HG02973 (cell line): ENCODE results near the gene PPM1D.
A peak's percentile ranks its signal among the peaks of the same experiment; 100 is the strongest.
"Not testable (repeated sequence)": the region's sequence is repeated elsewhere in the genome, so short reads cannot be mapped to it uniquely, and the experiment has no call there.

ENCODE experiments used
- ATAC-seq: cut with Tn5 transposase; IDR thresholded peaks from one replicate; pipeline ENCODE4 v1.9.1; 2021; ENCODE audit warnings: moderate library complexity; ENCODE audit not compliant: unreplicated experiment

Gene PPM1D

GRCh38 chr17:60599620-60600489 lies at the start of gene PPM1D:
Gene PPM1D (plus strand): TSS chr17:60600193. CDS start chr17:60600415, 222 bp downstream.
- peak; percentile 90 for ATAC-seq

DNA sequence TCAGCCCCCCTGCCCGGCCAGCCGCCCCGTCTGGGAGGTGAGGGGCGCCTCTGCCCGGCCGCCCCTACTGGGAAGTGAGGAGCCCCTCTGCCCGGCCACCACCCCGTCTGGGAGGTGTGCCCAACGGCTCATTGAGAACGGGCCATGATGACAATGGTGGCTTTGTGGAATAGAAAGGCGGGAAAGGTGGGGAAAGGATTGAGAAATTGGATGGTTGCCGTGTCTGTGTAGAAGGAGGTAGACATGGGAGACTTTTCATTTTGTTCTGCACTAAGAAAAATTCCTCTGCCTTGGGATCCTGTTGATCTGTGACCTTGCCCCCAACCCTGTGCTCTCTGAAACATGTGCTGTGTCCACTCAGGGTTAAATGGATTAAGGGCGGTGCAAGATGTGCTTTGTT lies 47.7 kb upstream of the PPM1D start:
- ATAC-seq: not testable (repeated sequence)

DNA sequence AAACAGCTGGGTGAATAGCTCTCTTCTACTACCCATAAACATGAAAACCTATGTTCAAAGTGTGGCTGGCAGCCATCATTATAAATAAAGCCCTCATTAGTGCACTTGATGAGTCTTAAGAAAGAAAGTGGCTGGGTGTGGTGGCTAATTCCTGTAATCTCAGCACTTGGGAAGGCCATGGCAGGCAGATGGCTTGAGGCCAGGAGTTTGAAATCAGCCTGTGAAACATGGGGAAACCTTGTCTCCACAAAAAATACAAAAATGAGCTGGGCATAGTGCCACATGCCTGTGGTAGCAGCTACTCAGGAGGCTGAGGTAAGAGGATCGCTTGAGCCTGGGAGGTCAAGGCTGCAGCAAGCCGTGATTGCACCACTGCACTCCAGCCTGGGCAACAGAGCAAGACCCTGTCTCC lies 45.6 kb upstream of the PPM1D start:
- ATAC-seq: no peak

DNA sequence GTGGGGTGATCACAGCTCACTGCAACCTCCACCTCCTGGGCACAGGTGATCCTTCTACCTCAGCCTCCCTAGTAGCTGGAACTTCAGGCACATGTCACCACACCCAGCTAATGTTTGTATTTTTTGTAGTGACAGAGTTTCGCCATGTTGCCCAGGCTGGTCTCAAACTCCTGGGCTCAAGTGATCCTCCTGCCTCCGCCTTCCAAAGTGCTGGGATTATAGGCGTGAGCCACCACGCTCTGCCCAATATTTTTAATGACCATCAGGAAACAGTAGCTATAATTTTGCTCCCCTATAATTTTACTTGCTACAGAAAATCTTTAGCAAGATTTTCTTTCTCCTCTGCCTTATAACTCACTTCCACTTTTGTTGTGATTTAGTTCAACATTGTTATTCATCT lies 44.2 kb upstream of the PPM1D start:
- ATAC-seq: no peak

DNA sequence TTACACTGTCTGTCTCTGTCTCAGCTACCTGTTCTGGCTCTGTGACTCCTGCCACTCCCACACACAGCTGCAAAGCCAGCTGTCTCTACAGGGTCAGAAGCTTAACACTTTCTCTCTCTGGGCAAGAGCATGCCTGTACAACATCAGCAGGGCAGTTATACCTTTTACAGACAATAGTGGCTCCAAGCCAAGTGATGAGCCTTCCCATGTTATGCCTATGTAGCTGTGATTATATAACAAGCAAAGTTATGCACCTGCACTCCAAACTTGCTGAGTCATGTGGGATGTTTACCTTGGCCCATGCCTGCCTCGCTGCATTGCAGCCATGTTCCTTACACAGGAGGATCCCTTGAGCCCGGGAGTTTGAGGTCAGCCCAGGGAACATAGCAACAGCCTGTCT lies 42.2 kb upstream of the PPM1D start:
- no peak for ATAC-seq

GRCh38 chr17:60559659-60559994 lies 40.4 kb upstream of the PPM1D start:
- no peak for ATAC-seq

DNA sequence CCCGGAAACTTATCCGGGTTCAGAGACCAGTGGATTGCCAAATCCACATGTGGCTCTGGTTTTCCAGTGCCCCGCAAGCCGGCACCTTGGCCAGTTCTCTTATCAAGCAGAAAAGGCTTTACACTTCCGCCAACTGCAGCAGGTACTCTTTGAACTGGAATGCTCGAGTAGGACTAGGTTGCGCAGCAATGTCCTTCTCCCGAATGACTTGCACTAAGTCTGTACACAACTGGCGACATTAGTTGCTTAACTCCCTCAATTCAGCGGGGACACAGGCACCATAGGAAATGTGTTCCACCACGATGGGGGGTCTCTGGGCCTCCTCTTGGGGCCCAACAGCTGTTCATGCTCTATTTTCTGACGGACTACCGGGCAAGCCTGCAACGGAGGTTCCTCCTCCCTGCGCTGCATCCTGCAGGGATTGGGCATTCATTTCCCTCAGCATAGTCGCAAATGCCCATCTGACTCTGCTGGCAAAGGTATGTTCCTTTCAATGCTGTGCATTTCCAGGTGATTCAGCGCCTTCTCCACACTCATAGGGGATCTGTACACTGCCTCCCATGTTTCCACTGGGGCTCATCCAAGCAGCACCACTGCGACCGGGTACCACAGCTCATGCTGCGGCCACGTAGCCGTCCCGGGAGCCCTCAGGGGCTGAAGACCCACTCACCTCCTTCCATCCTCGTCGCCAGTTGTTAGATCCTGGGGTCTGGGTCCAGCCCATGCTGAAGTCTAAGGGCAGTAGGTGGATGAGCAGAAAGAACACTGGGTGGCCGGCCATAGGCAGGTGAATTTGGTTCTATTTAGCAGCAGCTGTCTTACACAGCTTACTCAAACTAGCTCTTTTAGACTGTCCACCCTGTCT lies 39.8 kb upstream of the PPM1D start:
- no peak for ATAC-seq

DNA sequence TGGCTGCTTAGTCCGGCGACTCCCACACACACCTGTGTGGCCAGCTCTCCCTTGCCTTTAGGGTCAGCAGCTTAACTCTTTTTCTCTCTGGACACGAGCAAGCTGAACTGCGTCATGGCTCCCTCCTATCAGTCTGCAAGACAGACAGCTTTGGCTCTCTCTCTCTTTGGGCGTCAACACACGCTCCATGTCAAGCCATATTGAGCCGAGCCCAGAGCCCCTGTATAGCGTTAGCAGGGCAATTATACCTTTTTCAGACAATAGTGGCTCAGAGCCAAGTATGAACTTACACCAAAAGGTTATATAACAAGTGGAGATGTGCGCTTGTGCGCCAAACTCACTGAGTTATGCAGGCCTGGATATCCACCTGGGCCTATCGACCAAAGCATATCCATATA lies 39.1 kb upstream of the PPM1D start:
- ATAC-seq: no peak

- ATAC-seq: no peak
Observed at GRCh38 chr17:60562421-60562820, 37.6 kb upstream of the PPM1D start.

DNA sequence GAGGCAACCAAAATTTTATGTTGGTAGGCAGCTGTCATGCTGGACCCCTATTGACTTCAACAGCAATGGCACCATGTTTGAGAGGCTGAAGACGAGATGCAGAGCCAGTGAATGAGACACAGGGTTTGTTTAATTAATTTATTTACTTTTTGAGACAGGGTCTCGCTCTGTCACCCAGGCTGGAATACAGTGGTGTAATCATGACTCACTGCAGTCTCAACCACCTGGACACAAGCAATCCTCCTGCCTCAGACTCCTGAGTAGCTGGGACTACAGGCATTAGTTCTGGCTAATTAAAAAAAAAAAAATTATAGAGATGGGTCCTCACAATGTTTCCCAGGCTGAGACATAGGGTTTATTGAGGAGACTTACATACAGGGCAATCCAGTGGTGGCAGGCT lies 36.2 kb upstream of the PPM1D start:
- no peak for ATAC-seq

- ATAC-seq: no peak
Observed at GRCh38 chr17:60565233-60565632, 34.8 kb upstream of the PPM1D start.

- no peak for ATAC-seq
Observed at GRCh38 chr17:60573236-60574051, 26.5 kb upstream of the PPM1D start.

GRCh38 chr17:60577147-60577915 lies 22.7 kb upstream of the PPM1D start:
- no peak for ATAC-seq

GRCh38 chr17:60579090-60579489 lies 20.9 kb upstream of the PPM1D start:
- ATAC-seq: no peak

DNA sequence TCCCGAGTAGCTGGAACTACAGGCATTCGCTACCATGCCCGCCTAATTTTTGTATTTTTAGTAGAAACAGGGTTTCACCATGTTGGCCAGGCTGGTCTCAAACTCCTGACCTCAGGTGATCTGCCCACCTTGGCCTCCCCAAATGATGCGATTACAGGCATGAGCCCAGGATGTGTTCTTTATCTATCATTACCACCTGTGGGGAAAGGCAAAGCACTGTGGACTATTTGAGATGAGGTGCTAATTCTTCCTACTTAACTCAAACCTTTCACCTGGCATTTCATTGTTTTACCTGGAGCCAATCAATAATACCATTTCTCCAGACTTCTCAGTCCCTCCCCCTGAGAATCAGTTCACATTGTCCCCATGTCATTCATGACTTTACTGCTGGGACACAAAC lies 20.4 kb upstream of the PPM1D start:
- no peak for ATAC-seq

DNA sequence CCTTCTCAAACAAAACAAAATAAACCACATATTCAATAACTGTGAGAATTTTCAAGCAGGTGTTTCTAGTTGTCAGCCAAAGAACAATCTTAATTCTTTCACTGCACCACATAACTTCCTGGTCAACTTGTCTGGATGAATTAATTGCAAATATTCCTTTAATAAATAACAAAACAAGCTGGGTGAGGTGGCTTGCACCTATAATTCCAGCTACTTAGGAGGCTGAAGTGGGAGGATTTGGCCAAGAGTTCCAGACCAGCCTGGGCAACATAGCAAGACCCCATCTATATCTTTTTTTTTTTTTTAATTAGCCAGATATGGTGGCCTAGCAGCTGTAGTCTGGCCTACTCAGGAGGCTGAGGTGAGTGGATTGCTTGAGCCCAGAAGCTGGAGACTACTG lies 17.0 kb upstream of the PPM1D start:
- ATAC-seq: no peak

- ATAC-seq: no peak
Observed at GRCh38 chr17:60585887-60586286, 14.1 kb upstream of the PPM1D start.

GRCh38 chr17:60586288-60586974 lies 13.6 kb upstream of the PPM1D start:
- no peak for ATAC-seq

DNA sequence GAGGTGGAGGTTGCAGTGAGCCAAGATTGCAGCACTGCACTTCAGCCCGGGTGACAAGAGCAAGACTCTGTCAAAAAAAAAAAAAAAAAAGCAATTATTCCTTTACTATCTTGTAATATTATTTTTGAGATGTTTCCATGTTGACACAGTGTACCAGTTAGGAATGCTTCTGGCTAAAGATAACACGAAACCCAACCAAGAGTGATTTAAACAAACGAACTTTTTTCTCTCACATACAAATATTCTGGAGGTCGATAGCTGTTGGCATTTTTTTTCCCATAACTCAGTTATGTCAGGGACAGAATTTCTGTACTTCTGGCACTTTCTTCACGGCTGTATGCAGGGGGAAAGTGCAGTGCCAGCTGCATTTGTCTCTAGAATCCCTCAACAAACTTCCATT lies 9.9 kb upstream of the PPM1D start:
- no peak for ATAC-seq

DNA sequence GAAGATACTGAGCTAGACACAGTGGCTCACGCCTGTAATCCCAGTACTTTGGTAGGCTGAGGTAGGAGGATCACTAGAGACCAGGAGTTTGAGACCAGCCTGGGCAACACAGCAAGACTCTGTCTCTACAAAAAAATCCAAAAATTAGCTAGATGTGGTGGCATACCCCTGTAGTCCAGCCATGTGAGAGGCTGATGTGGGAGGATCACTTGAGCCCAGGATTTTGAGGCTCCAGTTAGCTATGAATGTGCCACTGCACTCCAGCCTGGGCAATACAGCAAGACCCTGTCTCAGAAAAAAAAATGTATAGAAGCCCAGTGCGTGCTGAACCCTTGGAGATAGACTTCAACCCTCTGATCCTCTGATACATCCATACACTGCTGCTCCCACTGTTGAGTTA lies 7.2 kb upstream of the PPM1D start:
- no peak for ATAC-seq
